ENCODE measurements around the gene MRPL55. TPM values are rescaled to one million over a fixed set of nuclear protein-coding genes. Genes with fewer than 3 reads are reported as not detected.
A peak's percentile ranks its signal among the peaks of the same experiment; 100 is the strongest.

Gene MRPL55
- total and polyA plus RNA-seq, 2 of the 13 experiments (the other 11 are each of a cell fraction or from before 2014, with no cell fraction given): 58.6 to 92.9 TPM

DNA sequence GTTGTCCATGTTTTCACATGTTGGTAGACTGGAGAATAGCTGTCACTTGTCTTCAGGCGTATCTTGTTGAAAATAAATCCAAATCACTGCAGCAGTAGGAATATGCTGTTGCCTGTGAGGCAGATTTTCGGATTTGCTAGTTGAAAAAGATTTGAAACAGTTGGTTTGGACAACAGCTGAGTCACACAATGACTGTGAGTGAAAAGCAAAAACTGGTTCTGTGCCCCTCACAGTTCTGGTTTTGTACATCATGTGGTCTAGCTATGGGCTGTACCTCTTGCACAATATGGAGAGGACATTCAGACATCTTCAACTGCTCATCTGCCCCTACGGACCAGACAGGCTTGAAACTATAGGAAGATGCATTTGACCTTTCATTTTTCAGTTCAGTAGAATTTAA lies 24.8 kb downstream of the MRPL55 start:
- Histone ChIP-seq H3K9me3 (ENCODE audit: low read length) (no peaks in the 10 kb centered on the region), H3K4me3 (replicated peaks in 1 of 3; ENCODE audit: insufficient read depth in 1 of 3, low read depth in 2 of 3, low read length in 3 of 3) (peak overlapping the region; percentile 82 to 100 (median 85)), H3K9ac (ENCODE audit: insufficient read depth, low read depth, low read length) (peak overlapping the region; percentile 100), H3K27ac (ENCODE audit: extremely low read length, insufficient read depth, low read length) (peak overlapping the region; percentile 86), H3K79me2 (ENCODE audit: insufficient read depth, low read length) (peaks cover 80% of the 10 kb centered on the region), H3K27me3 (ENCODE audit: control insufficient read depth in 1 of 2, insufficient read depth in 2 of 2, low read length in 2 of 2) (no peaks in the 10 kb centered on the region; a peak in 1 of 5 replicates), H3K36me3 (replicated peaks in 1 of 2; ENCODE audit: control insufficient read depth in 1 of 2, insufficient read depth in 2 of 2, low read length in 2 of 2) (peaks cover 6 to 28% of the 10 kb centered on the region in 2 experiments), H3K4me2 (ENCODE audit: low read depth, low read length) (peak overlapping the region; percentile 91), H2AFZ (ENCODE audit: low read length) (no peak overlapping the region), H4K20me1 (ENCODE audit: insufficient read depth, low read length) (peaks cover 61% of the 10 kb centered on the region), H3K4me1 (ENCODE audit: insufficient read depth, low read length) (peaks cover 61% of the 10 kb centered on the region)
- DNase-seq (ENCODE audit: low spot score) (no peak), ATAC-seq (no peak), FAIRE-seq (no peak)
- in situ Hi-C loops (cut with HindIII; ENCODE audit: extremely low pct_ligation_motif_present, low pct_unique_long_range_greater_than_20kb) (no loop called here), intact Hi-C loops (cut with micrococcal nuclease; ENCODE audit: unreplicated experiment) (loop anchor here (10.0 kb wide), 1 partner anchor 1150 kb away; no protein-coding TSS in a partner anchor)
- ChIA-PET POLR2A (interaction anchor here (1.0 to 2.0 kb wide), 5 partner anchors 15 to 296 kb away, joined by 3 to 10 read pairs (median 4); partner anchors contain the start of genes IBA57 and MRPL55), CTCF (ENCODE audit: low intra/inter-chr PET ratio, low total read pairs) (no interaction called here)
- BruUV-seq (replicated peaks): no TSS peak
- 0% methylated on average over 3 of the region's 3 CpGs for WGBS (ENCODE audit: low lambda C conversion rate)
- TF ChIP-seq MEF2D (CRISPR knock-in tag; IDR thresholded peaks at IDR 0.05) (no peak), ONECUT2 (CRISPR knock-in tag; IDR thresholded peaks at IDR 0.05) (no peak), ZSCAN21 (CRISPR knock-in tag; IDR thresholded peaks at IDR 0.05; ENCODE audit: borderline replicate concordance) (no peak), KDM3A (CRISPR knock-in tag; IDR thresholded peaks at IDR 0.05; ENCODE audit: low read depth) (no peak), HMG20B (CRISPR knock-in tag; conservative IDR thresholded peaks at IDR 0.05) (no peak), ZKSCAN1 (IDR thresholded peaks at IDR 0.05; ENCODE audit: low read length) (no peak), SRSF1 (optimal IDR thresholded peaks at IDR 0.05; ENCODE audit: low read depth, low read length) (no peak), YEATS2 (CRISPR knock-in tag; IDR thresholded peaks at IDR 0.05; ENCODE audit: borderline replicate concordance) (no peak), ZNF382 (CRISPR knock-in tag; IDR thresholded peaks at IDR 0.05; ENCODE audit: borderline replicate concordance) (no peak), ZNF251 (CRISPR knock-in tag; IDR thresholded peaks at IDR 0.05) (no peak), SP4 (CRISPR knock-in tag; IDR thresholded peaks at IDR 0.05) (no peak), CENPBD1 (CRISPR knock-in tag; IDR thresholded peaks at IDR 0.05; ENCODE audit: borderline replicate concordance, low read depth) (no peak), CEBPG (CRISPR knock-in tag; IDR thresholded peaks at IDR 0.05) (peak; percentile 86), NFATC3 (CRISPR knock-in tag; IDR thresholded peaks at IDR 0.05) (no peak), CEBPB (IDR thresholded peaks at IDR 0.05; ENCODE audit: borderline replicate concordance, low read depth, low read length) (peak; percentile 87), ZFP41 (CRISPR knock-in tag; IDR thresholded peaks at IDR 0.05; ENCODE audit: borderline replicate concordance) (no peak), ZNF468 (CRISPR knock-in tag; IDR thresholded peaks at IDR 0.05) (no peak), ZNF724P (CRISPR knock-in tag; IDR thresholded peaks at IDR 0.05; ENCODE audit: borderline replicate concordance) (no peak), SAP130 (CRISPR knock-in tag; IDR thresholded peaks at IDR 0.05; ENCODE audit: low read depth) (peak; percentile 37; the same call in 1 of the 2 replicates), GTF3A (CRISPR knock-in tag; conservative IDR thresholded peaks at IDR 0.05) (no peak), RFX1 (IDR thresholded peaks at IDR 0.05) (no peak), ERF (CRISPR knock-in tag; IDR thresholded peaks at IDR 0.05) (no peak), ZBTB1 (CRISPR knock-in tag; IDR thresholded peaks at IDR 0.05; ENCODE audit: borderline replicate concordance) (no peak), USF2 (IDR thresholded peaks at IDR 0.05; ENCODE audit: low read depth, low read length) (no peak), USF2 (CRISPR knock-in tag; IDR thresholded peaks at IDR 0.05; ENCODE audit: borderline replicate concordance) (no peak)
- TF ChIP-seq, protein P1, sequence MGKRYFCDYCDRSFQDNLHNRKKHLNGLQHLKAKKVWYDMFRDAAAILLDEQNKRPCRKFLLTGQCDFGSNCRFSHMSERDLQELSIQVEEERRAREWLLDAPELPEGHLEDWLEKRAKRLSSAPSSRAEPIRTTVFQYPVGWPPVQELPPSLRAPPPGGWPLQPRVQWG (CRISPR knock-in tag; IDR thresholded peaks at IDR 0.05; ENCODE audit: borderline replicate concordance, low read depth): no peak

Data from HepG2 (cell line).